Colonic mucosa (tissue), 4 donors: ENCODE results near the gene JMJD1C. TPM values are rescaled to one million over a fixed set of nuclear protein-coding genes. Genes with fewer than 3 reads are reported as not detected.

ENCODE experiments used
- DNase-seq: peaks from one replicate; pipeline ENCODE4 v3.0.0-alpha.2; 2020
- H3K27ac ChIP-seq: fragments of 200-600 bp; one replicate; pipeline ENCODE4 v1.8.0; 2021
- H3K27me3 ChIP-seq: fragments of 200-600 bp; one replicate; pipeline ENCODE4 v1.8.0; 2021
- H3K36me3 ChIP-seq: fragments of 200-600 bp; one replicate; pipeline ENCODE4 v1.8.0; 2021
- H3K4me1 ChIP-seq: fragments of 200-600 bp; one replicate; pipeline ENCODE4 v1.8.0; 2021; ENCODE audit warnings: mild to moderate bottlenecking
- H3K4me3 ChIP-seq: fragments of 200-600 bp; one replicate; pipeline ENCODE4 v1.8.0; 2021
- H3K9ac ChIP-seq, 2 donors: one replicate each; pipeline ENCODE4 v1.7.0; 2013; ENCODE audit warnings: control low read depth in 2 of 2, low read depth in 2 of 2, low read length in 2 of 2
- H3K9me3 ChIP-seq: fragments of 200-600 bp; one replicate; pipeline ENCODE4 v1.8.0; 2021
- CTCF ChIP-seq: fragments of 200-600 bp; IDR thresholded peaks from one replicate; pipeline ENCODE4 v1.8.0; 2022; ENCODE audit warnings: antibody characterized with exemption, mild to moderate bottlenecking
- intact Hi-C: fragments of 100-400 bp; cut with DNase I; formaldehyde crosslinking; loops from one replicate; pipeline ENCODE4 v1.14.1; 2022
- total RNA-seq, 2 donors: library from RNA; stranded (reverse); fragmentation: NEBNext Ultra II Directional in 1 of 2; extraction: Animal tissue kit (Norgen Biotek cat#: 25700) in 1 of 2; gene quantifications; one replicate each; pipeline ENCODE4 v1.2.1, GENCODE V29; 2021
- donor health status: healthy.
- donor health status: DM: no; HTN: no; CAD: no.
- donor health status: DM: no; HTN: no; CAD: no.

JMJD1C gene
- total RNA-seq, 2 donors from 2014 or later: 37.7 to 72.2 TPM

GRCh38 chr10:63446716-63447440 is 18.9 kb downstream of the JMJD1C start:
- no peak for TF ChIP-seq CTCF
- no peaks in the 10 kb centered on the region for H3K27me3 ChIP-seq

GRCh38 chr10:63441404-63441803 is 24.4 kb downstream of the JMJD1C start:
- no peak overlapping the region for H3K4me3 ChIP-seq
- no peaks in the 10 kb centered on the region for H3K36me3 ChIP-seq
- no peaks in the 10 kb centered on the region for H3K9me3 ChIP-seq
- intact Hi-C loops: no loop called here
- no peak for TF ChIP-seq CTCF
- no peaks in the 10 kb centered on the region for H3K27me3 ChIP-seq
- DNase-seq: no peak
- no peak overlapping the region for H3K27ac ChIP-seq
- H3K9ac ChIP-seq: no peak overlapping the region
- H3K4me1 ChIP-seq: no peaks in the 10 kb centered on the region

More at GRCh38 chr10:63446716-63447440, 18.9 kb downstream of the JMJD1C start:
- intact Hi-C loops: no loop called here
- no peak for DNase-seq
- H3K9ac ChIP-seq: no peak overlapping the region
- H3K4me1 ChIP-seq: no peaks in the 10 kb centered on the region
- no peaks in the 10 kb centered on the region for H3K36me3 ChIP-seq
- H3K27ac ChIP-seq: no peak overlapping the region
- no peaks in the 10 kb centered on the region for H3K9me3 ChIP-seq
- H3K4me3 ChIP-seq: no peak overlapping the region

GRCh38 chr10:63439607-63440006 is 26.2 kb downstream of the JMJD1C start:
- no peak overlapping the region for H3K27ac ChIP-seq
- H3K4me3 ChIP-seq: no peak overlapping the region
- intact Hi-C loops: no loop called here
- no peak for TF ChIP-seq CTCF
- no peaks in the 10 kb centered on the region for H3K36me3 ChIP-seq
- DNase-seq: no peak
- peaks cover 3% of the 10 kb centered on the region for H3K4me1 ChIP-seq
- no peak overlapping the region for H3K9ac ChIP-seq
- H3K27me3 ChIP-seq: no peaks in the 10 kb centered on the region
- H3K9me3 ChIP-seq: no peaks in the 10 kb centered on the region

- H3K27me3 ChIP-seq: no peaks in the 10 kb centered on the region
- no peak for TF ChIP-seq CTCF
- intact Hi-C loops: no loop called here
- DNase-seq: no peak
- no peak overlapping the region for H3K4me3 ChIP-seq
- H3K9ac ChIP-seq: no peak overlapping the region
- H3K27ac ChIP-seq: no peak overlapping the region
- peaks cover 3% of the 10 kb centered on the region for H3K4me1 ChIP-seq
- no peaks in the 10 kb centered on the region for H3K36me3 ChIP-seq
- no peaks in the 10 kb centered on the region for H3K9me3 ChIP-seq
These were observed 27.0 kb downstream of the JMJD1C start for GRCh38 chr10:63438506-63439498.

GRCh38 chr10:63437116-63437949 is 28.4 kb downstream of the JMJD1C start:
- peaks cover 3% of the 10 kb centered on the region for H3K4me1 ChIP-seq
- no peak overlapping the region for H3K9ac ChIP-seq
- no peaks in the 10 kb centered on the region for H3K36me3 ChIP-seq
- H3K27me3 ChIP-seq: no peaks in the 10 kb centered on the region
- no peak overlapping the region for H3K27ac ChIP-seq
- H3K9me3 ChIP-seq: no peaks in the 10 kb centered on the region
- intact Hi-C loops: no loop called here
- no peak overlapping the region for H3K4me3 ChIP-seq
- DNase-seq: no peak
- no peak for TF ChIP-seq CTCF
